H1 (cell line): ENCODE measurements around the gene FAM98C. TPM values are rescaled to one million over a fixed set of nuclear protein-coding genes. Genes with fewer than 3 reads are reported as not detected.

ENCODE experiments used
- CTCF ChIA-PET: fragments of 300-600 bp; sonication (Branson Sonifier 250); formaldehyde crosslinking; loops from one replicate; lab custom pipeline; 2021; ENCODE audit not compliant: partially characterized antibody; lab: Charles Lee
- POLR2A ChIA-PET: fragments of 300-600 bp; sonication (Branson Sonifier 250); formaldehyde crosslinking; loops from one replicate; lab custom pipeline; 2021; ENCODE audit warnings: inconsistent platforms; ENCODE audit not compliant: partially characterized antibody; lab: Charles Lee
- DNase-seq, 2 experiments: peaks; one replicate each; pipeline versions ENCODE4 v3.0.0 to v3.0.0-alpha.2; 2010 to 2022; ENCODE audit warnings: low spot score in 2 of 2, low read depth in 1 of 2, mixed read lengths in 1 of 2
- FAIRE-seq: peaks from 2 replicates; lab custom pipeline; 2011; peaks lifted over from hg19 to GRCh38; lab: Jason Lieb, UNC
- H2AFZ ChIP-seq: 2 replicates; pipeline ENCODE4 v1.8.1; 2012; ENCODE audit warnings: low read length, inconsistent platforms
- H2AK5ac ChIP-seq: 2 replicates; pipeline ENCODE4 v1.6.1; 2013; ENCODE audit warnings: low read depth, low read length
- H2BK120ac ChIP-seq: replicated peaks from 2 replicates; pipeline ENCODE3; 2013; ENCODE audit warnings: low read depth, low read length, inconsistent platforms
- H2BK12ac ChIP-seq: 2 replicates; pipeline ENCODE4 v1.6.1; 2013; ENCODE audit warnings: low read depth, low read length
- H2BK15ac ChIP-seq: 2 replicates; pipeline ENCODE4 v1.6.1; 2013; ENCODE audit warnings: low read length
- H2BK20ac ChIP-seq: 2 replicates; pipeline ENCODE4 v1.6.1; 2013; ENCODE audit warnings: low read length
- H2BK5ac ChIP-seq: 2 replicates; pipeline ENCODE4 v1.6.1; 2013; ENCODE audit warnings: low read depth, low read length
- H3K14ac ChIP-seq: 2 replicates; pipeline ENCODE4 v1.6.1; 2013; ENCODE audit warnings: inconsistent platforms; ENCODE audit not compliant: insufficient read length
- H3K18ac ChIP-seq: 2 replicates; pipeline ENCODE4 v1.6.1; 2013; ENCODE audit warnings: low read length; ENCODE audit errors: extremely low read depth
- H3K23ac ChIP-seq: 2 replicates; pipeline ENCODE4 v1.6.1; 2013; ENCODE audit warnings: inconsistent platforms; ENCODE audit not compliant: insufficient read length
- H3K23me2 ChIP-seq: 2 replicates; pipeline ENCODE4 v1.6.1; 2013; ENCODE audit warnings: low read depth, low read length
- H3K27ac ChIP-seq: 2 replicates; pipeline ENCODE4 v1.6.1; 2011; ENCODE audit warnings: low read depth, low read length, inconsistent platforms
- H3K27me3 ChIP-seq, 4 experiments: replicated peaks in 1 of 4; 1 replicate in 1 of 4; 2 replicates in 3 of 4; pipeline versions ENCODE4 v1.6.1 to v1.8.1; 2011 to 2013; ENCODE audit warnings: low read length in 3 of 4, mild to moderate bottlenecking in 3 of 4, inconsistent platforms in 2 of 4, mixed read lengths in 2 of 4, moderate library complexity in 1 of 4; ENCODE audit not compliant: control insufficient read depth in 3 of 4, insufficient read depth in 3 of 4; ENCODE audit errors: extremely low read depth in 1 of 4
- H3K36me3 ChIP-seq, 4 experiments: 2 replicates each; pipeline versions ENCODE4 v1.6.1 to v1.8.1; 2011 to 2013; ENCODE audit warnings: mild to moderate bottlenecking in 4 of 4, low read length in 3 of 4, moderate library complexity in 2 of 4, control low read depth in 1 of 4, inconsistent platforms in 1 of 4; ENCODE audit not compliant: insufficient read depth in 4 of 4, control insufficient read depth in 2 of 4
- H3K4ac ChIP-seq: replicated peaks from 2 replicates; pipeline ENCODE3; 2013; ENCODE audit warnings: low read length, low read depth, mixed read lengths, inconsistent platforms; ENCODE audit not compliant: insufficient read length
- H3K4me1 ChIP-seq, 4 experiments: replicated peaks in 1 of 4; 1 replicate in 1 of 4; 2 replicates in 3 of 4; pipeline versions ENCODE4 v1.6.1 to v1.8.1; 2011 to 2013; ENCODE audit warnings: low read length in 3 of 4, inconsistent platforms in 2 of 4, mixed read lengths in 1 of 4; ENCODE audit not compliant: insufficient read depth in 4 of 4, control insufficient read depth in 3 of 4
- H3K4me2 ChIP-seq, 2 experiments: 2 replicates each; pipeline versions ENCODE4 v1.6.1 to v1.8.1; 2011 to 2013; ENCODE audit warnings: low read depth in 2 of 2, low read length in 2 of 2, control low read depth in 1 of 2, inconsistent platforms in 1 of 2, mild to moderate bottlenecking in 1 of 2; ENCODE audit not compliant: insufficient read depth in 1 of 2
- H3K4me3 ChIP-seq, 4 experiments: fragments of 200-600, 300-600 bp in 1 of 4; sonication (generic), shearing (Covaris generic), sonication (Bioruptor Twin) in 1 of 4; 2 replicates each; pipeline versions ENCODE4 v1.5.1 to v1.8.1; 2011 to 2016; ENCODE audit warnings: low read length in 4 of 4, low read depth in 3 of 4, control low read depth in 2 of 4, inconsistent platforms in 2 of 4, mild to moderate bottlenecking in 2 of 4, mixed read lengths in 1 of 4, moderate library complexity in 1 of 4; ENCODE audit not compliant: insufficient read depth in 2 of 4; ENCODE audit errors: extremely low read depth in 1 of 4
- H3K56ac ChIP-seq: replicated peaks from 2 replicates; pipeline ENCODE3; 2013; ENCODE audit warnings: low read depth, mild to moderate bottlenecking, mixed read lengths, low read length, inconsistent platforms; ENCODE audit not compliant: insufficient read length
- H3K79me1 ChIP-seq: 2 replicates; pipeline ENCODE4 v1.6.1; 2013; ENCODE audit warnings: low read depth, low read length, control low read depth
- H3K79me2 ChIP-seq, 2 experiments: 2 replicates each; pipeline versions ENCODE4 v1.6.1 to v1.8.1; 2012 to 2013; ENCODE audit warnings: low read length in 2 of 2, mild to moderate bottlenecking in 2 of 2, inconsistent platforms in 1 of 2; ENCODE audit not compliant: insufficient read depth in 2 of 2, control insufficient read depth in 1 of 2
- H3K9ac ChIP-seq, 4 experiments: replicated peaks in 1 of 4; 1 replicate in 1 of 4; 2 replicates in 3 of 4; pipeline versions ENCODE4 v1.6.1 to v1.8.1; 2011 to 2013; ENCODE audit warnings: low read depth in 3 of 4, low read length in 3 of 4, control low read depth in 2 of 4, mild to moderate bottlenecking in 2 of 4, moderate library complexity in 2 of 4, inconsistent platforms in 1 of 4; ENCODE audit errors: extremely low read depth in 1 of 4
- H3K9me3 ChIP-seq, 2 experiments: 2 replicates each; pipeline versions ENCODE4 v1.6.1 to v1.8.1; 2012 to 2013; ENCODE audit warnings: mild to moderate bottlenecking in 2 of 2, moderate library complexity in 2 of 2, control low read depth in 1 of 2, inconsistent platforms in 1 of 2, low read depth in 1 of 2, low read length in 1 of 2, mixed read lengths in 1 of 2; ENCODE audit not compliant: insufficient read depth in 2 of 2
- H4K20me1 ChIP-seq, 2 experiments: replicated peaks in 1 of 2; 2 replicates each; pipeline versions ENCODE3 to v1.8.1; 2011 to 2013; ENCODE audit warnings: inconsistent platforms in 2 of 2, low read length in 2 of 2, mild to moderate bottlenecking in 1 of 2; ENCODE audit not compliant: insufficient read depth in 2 of 2, control insufficient read depth in 1 of 2
- H4K5ac ChIP-seq: 2 replicates; pipeline ENCODE4 v1.6.1; 2013; ENCODE audit warnings: low read length, low read depth, mixed read lengths, inconsistent platforms; ENCODE audit not compliant: insufficient read length
- H4K8ac ChIP-seq: 2 replicates; pipeline ENCODE4 v1.8.0; 2013; ENCODE audit warnings: mild to moderate bottlenecking, moderate library complexity, low read length, inconsistent platforms; ENCODE audit not compliant: insufficient read depth; ENCODE audit errors: extremely low read depth
- H4K91ac ChIP-seq: replicated peaks from 2 replicates; pipeline ENCODE3; 2013; ENCODE audit warnings: low read length, mixed read lengths, inconsistent platforms; ENCODE audit not compliant: insufficient read length
- CREB1 ChIP-seq: IDR thresholded peaks from 2 replicates; pipeline ENCODE4 v1.6.1; 2012; ENCODE audit warnings: inconsistent platforms
- EP300 ChIP-seq, 2 experiments: IDR thresholded peaks; 1 replicate in 1 of 2; 2 replicates in 1 of 2; pipeline ENCODE4 v1.6.1; 2011 to 2012; ENCODE audit warnings: low read depth in 2 of 2, low read length in 2 of 2, mild to moderate bottlenecking in 2 of 2, borderline replicate concordance in 1 of 2, inconsistent platforms in 1 of 2, moderate library complexity in 1 of 2
- WGBS, 2 experiments: shearing (Covaris generic) in 1 of 2; methylation state at CpG; one replicate each; pipeline versions ENCODE4 v1.1.6 to v1.1.7; 2013 to 2015; ENCODE audit warnings: low lambda C conversion rate in 2 of 2, mixed read lengths in 2 of 2, inconsistent platforms in 1 of 2, low coverage in 1 of 2, missing lambda C conversion rate in 1 of 2; ENCODE audit not compliant: insufficient replicate concordance in 2 of 2, insufficient coverage in 1 of 2, insufficient read length in 1 of 2; ENCODE audit errors: extremely low coverage in 1 of 2, missing lambda C conversion rate in 1 of 2; 5-methylcytosine and 5-hydroxymethylcytosine counted together
- polyA plus RNA-seq, 7 experiments: library from polyadenylated mRNA; depleted of rRNA in 3 of 7; stranded (reverse) in 5 of 7; unstranded in 2 of 7; fragments of >200 nt in 5 of 7; fragments of 200-250 nt in 2 of 7; gene quantifications; 1 replicate in 5 of 7; 2 replicates in 1 of 7; 4 replicates in 1 of 7; pipeline versions ENCODE4 v1.2.1 to v1.2.3, GENCODE V29; 2011 to 2013; ENCODE audit warnings: missing spikeins in 2 of 7, mixed read lengths in 2 of 7
- total RNA-seq: library from RNA; stranded (reverse); fragmentation: NEBNext Ultra II Directional; extraction: Animal tissue kit (Norgen Biotek cat#: 25700); gene quantifications from 2 replicates; pipeline ENCODE4 v1.2.1, GENCODE V29; 2021

FAM98C gene
- total and polyA plus RNA-seq, 2 of the 8 experiments (the other 6 are each of a cell fraction or from before 2014, with no cell fraction given): 6.1 to 9.4 TPM

- Histone ChIP-seq H3K4me1 (peaks cover 10 to 22% (median 14%) of the 10 kb centered on the region in 4 experiments), H3K27ac (no peak overlapping the region), H3K27me3 (no peaks in the 10 kb centered on the region; a peak in 2 of 7 replicates), H2BK20ac (no peak overlapping the region), H4K5ac (no peak overlapping the region), H3K14ac (no peak overlapping the region), H3K4ac (no peak overlapping the region), H3K4me2 (peak overlapping the region; percentile 86 to 92), H3K23ac (no peak overlapping the region), H3K18ac (no peak overlapping the region; the same call in none of the 2 replicates), H4K91ac (peak overlapping the region; percentile 99), H4K20me1 (peaks cover 0 to 3% of the 10 kb centered on the region in 2 experiments), H4K8ac (peak overlapping the region; percentile 28; the same call in 1 of the 2 replicates), H2AFZ (no peak overlapping the region), H2BK120ac (peak overlapping the region; percentile 81), H2BK12ac (peak overlapping the region; percentile 70; the same call in 1 of the 2 replicates), H2AK5ac (0 out of 2 replicates have a peak overlapping the region, but pooled peaks have one; percentile 41), H3K79me1 (peaks cover 4% of the 10 kb centered on the region; the same call in 1 of the 2 replicates), H3K79me2 (peaks cover 0 to 7% of the 10 kb centered on the region in 2 experiments; a peak in 2 of 4 replicates), H3K23me2 (peaks cover 12% of the 10 kb centered on the region), H3K9ac (peak overlapping the region in 1 of 4 experiments; percentile 34; a peak in 1 of 7 replicates), H3K36me3 (peaks cover 2 to 14% (median 5%) of the 10 kb centered on the region in 4 experiments; a peak in 2 of 8 replicates), H3K9me3 (no peaks in the 10 kb centered on the region), H2BK15ac (peak overlapping the region; percentile 66), H3K4me3 (peak overlapping the region; percentile 29 to 95 (median 68)), H3K56ac (no peak overlapping the region), H2BK5ac (peak overlapping the region; percentile 86; the same call in 1 of the 2 replicates)
- peak in 1 of 2 experiments; percentile 88; a peak in 1 of 3 replicates for TF ChIP-seq EP300 (IDR thresholded peaks at IDR 0.05; ENCODE audit: borderline replicate concordance in 1 of 2, low read depth in 2 of 2, low read length in 2 of 2)
- TF ChIP-seq CREB1: no peak
- ChIA-PET CTCF (interaction anchor here (0.6 to 0.8 kb wide), 2 partner anchors 24 to 79 kb away, joined by 3 read pairs; no protein-coding TSS in a partner anchor), POLR2A (interaction anchor here (0.6 to 4.3 kb wide), 7 partner anchors 11 to 165 kb away, joined by 3 to 38 read pairs (median 3); partner anchors contain the start of genes FAM98C, PSMD8 and RASGRP4)
- WGBS, 2 experiments: 58% methylated on average over 5 of the region's 22 CpGs; no CpG with 5 or more reads in 1 of the 2 experiments
- FAIRE-seq: no peak
- DNase-seq: no peak
Measured at GRCh38 chr19:38389957-38390924, 12.7 kb upstream of the FAM98C start.
